OCI-LY7 (cell line): ENCODE data around the gene GRHL1.

ENCODE experiments used
- EZH2phosphoT487 ChIP-seq: fragments of 200-600 bp; sonication (generic); IDR thresholded peaks from 2 replicates; pipeline ENCODE4 v1.6.1; 2018; ENCODE audit warnings: low read depth, borderline replicate concordance, mild to moderate bottlenecking, mixed run types, antibody characterized with exemption, low read length, moderate library complexity, mixed read lengths
- TF ChIP-seq, protein P1 (sequence below): fragments of 200-600 bp; sonication (generic); conservative IDR thresholded peaks from 2 replicates; pipeline ENCODE4 v1.5.1; 2014; ENCODE audit warnings: mild to moderate bottlenecking, antibody characterized with exemption, low read length, moderate library complexity, mixed read lengths

DNA sequence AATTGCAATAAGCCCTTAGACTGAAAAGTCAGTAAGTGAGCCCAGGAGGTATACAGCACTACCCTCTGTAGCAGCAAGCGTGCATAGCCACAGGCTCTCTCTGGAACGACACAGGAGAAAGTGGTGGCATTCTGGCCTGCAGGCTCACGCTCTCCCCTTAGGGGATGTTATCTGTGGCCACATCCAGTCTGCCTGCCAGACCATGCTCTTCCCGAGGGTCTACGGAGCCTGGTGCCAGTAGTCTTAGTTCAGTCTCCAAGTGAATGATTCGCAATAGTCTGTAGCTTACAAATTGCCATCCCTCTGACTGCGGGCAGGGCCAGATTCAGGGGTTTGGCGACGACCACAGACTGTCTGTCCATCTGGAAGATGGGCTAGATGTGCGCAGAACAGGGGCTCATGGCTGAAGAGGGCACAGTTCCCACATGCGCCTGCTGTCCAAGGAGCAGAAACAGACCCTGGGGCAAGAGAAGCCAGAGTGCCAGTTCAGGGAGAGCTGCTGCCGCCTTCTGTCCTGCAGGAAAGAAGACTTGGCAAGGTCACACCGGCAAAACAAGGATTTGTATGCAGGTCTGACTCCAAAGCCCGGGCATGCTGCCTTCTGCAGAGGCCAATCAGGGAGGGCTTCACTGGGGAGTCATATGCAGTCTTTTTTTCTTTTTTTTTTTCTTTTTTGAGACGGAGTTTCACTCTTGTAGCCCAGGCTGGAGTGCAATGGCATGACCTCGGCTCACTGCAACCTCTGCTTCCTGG, 88.3 kb downstream of the GRHL1 start:
- no peak for TF ChIP-seq EZH2phosphoT487
- TF ChIP-seq, protein P1, sequence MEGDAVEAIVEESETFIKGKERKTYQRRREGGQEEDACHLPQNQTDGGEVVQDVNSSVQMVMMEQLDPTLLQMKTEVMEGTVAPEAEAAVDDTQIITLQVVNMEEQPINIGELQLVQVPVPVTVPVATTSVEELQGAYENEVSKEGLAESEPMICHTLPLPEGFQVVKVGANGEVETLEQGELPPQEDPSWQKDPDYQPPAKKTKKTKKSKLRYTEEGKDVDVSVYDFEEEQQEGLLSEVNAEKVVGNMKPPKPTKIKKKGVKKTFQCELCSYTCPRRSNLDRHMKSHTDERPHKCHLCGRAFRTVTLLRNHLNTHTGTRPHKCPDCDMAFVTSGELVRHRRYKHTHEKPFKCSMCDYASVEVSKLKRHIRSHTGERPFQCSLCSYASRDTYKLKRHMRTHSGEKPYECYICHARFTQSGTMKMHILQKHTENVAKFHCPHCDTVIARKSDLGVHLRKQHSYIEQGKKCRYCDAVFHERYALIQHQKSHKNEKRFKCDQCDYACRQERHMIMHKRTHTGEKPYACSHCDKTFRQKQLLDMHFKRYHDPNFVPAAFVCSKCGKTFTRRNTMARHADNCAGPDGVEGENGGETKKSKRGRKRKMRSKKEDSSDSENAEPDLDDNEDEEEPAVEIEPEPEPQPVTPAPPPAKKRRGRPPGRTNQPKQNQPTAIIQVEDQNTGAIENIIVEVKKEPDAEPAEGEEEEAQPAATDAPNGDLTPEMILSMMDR = no peak
